Measurements from ENCODE around the gene RBM19.

- no peak for TF ChIP-seq CTCF (conservative IDR thresholded peaks at IDR 0.05 in 1 of 2, IDR thresholded peaks at IDR 0.05 in 1 of 2; ENCODE audit: extremely low read depth in 1 of 2, insufficient read depth in 1 of 2, low read depth in 1 of 2, low read length in 2 of 2)
- TF ChIP-seq EZH2 (IDR thresholded peaks at IDR 0.05; ENCODE audit: borderline replicate concordance, low read length): no peak
Measured at GRCh38 chr12:113983265-113983664, 17.1 kb upstream of the RBM19 start.
